ENCODE measurements around the gene PSMC5. TPM values are rescaled to one million over a fixed set of nuclear protein-coding genes. Genes with fewer than 3 reads are reported as not detected.
"Not testable (repeated sequence)": the region's sequence is repeated elsewhere in the genome, so short reads cannot be mapped to it uniquely, and the experiment has no call there.

PSMC5 gene
- total RNA-seq, 1 donor from 2014 or later: 83.7 TPM

DNA sequence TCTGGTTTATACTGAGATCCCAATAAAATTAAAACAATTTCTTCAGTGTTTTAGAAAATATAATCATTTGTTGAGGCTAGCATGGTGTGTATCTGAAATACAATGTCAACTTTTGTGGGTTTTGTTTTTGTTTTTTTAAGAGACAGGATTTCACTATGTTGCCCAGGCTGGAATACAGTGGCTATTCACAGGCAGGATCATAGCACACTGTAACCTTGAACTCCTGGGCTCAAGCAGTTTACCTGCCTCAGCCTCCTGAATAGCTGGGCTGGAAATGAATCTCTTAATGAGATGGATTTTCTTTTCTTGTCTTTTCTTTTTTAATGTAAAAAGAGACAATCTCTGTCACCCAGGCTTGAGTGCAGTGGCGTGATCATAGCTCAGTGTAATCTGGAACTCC is 41.1 kb upstream of the PSMC5 start:
- Histone ChIP-seq H3K9me3 (no peaks in the 10 kb centered on the region), H3K4me3 (no peak overlapping the region), H3K27ac (no peak overlapping the region), H3K36me3 (peaks cover 39 to 44% of the 10 kb centered on the region in 2 donors), H3K27me3 (no peaks in the 10 kb centered on the region), H3K4me1 (no peaks in the 10 kb centered on the region)
- no peak for DNase-seq (ENCODE audit: low spot score in 2 of 2)
- intact Hi-C loops (cut with DNase I): no loop called here
- TF ChIP-seq CTCF (IDR thresholded peaks at IDR 0.05): no peak

- Histone ChIP-seq H3K4me1 (no peaks in the 10 kb centered on the region), H3K27ac (no peak overlapping the region), H3K36me3 (peaks cover 45 to 52% of the 10 kb centered on the region in 2 donors), H3K4me3 (no peak overlapping the region), H3K27me3 (no peaks in the 10 kb centered on the region), H3K9me3 (no peaks in the 10 kb centered on the region)
- no peak for DNase-seq (ENCODE audit: low spot score in 2 of 2)
- intact Hi-C loops (cut with DNase I): no loop called here
- no peak for TF ChIP-seq CTCF (IDR thresholded peaks at IDR 0.05)
These were observed 40.1 kb upstream of the PSMC5 start for GRCh38 chr17:63786971-63787711.

DNA sequence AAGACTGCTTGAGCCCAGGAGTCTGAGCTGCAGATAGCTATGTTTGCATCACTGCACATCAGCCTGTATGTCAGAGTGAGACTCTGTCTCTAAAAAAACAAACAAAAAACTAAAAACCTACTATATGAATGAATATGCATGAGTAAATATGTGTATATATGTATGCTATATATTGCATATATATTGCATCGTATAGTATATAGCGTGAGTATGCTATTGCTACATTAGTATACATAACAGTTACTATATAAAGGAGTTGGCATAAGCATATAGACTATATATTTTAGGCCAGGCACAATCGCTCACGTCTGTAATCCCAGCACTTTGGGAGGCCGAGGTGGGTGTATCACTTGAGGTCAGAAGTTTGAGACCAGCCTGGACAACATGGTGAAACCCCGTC is 37.2 kb upstream of the PSMC5 start:
- no peak for TF ChIP-seq CTCF (IDR thresholded peaks at IDR 0.05)
- intact Hi-C loops (cut with DNase I): no loop called here
- H3K27me3 ChIP-seq: no peaks in the 10 kb centered on the region
- no peaks in the 10 kb centered on the region for H3K9me3 ChIP-seq
- H3K36me3 ChIP-seq: peaks cover 71 to 77% of the 10 kb centered on the region in 2 donors
- H3K27ac ChIP-seq: no peak overlapping the region
- no peak overlapping the region for H3K4me3 ChIP-seq
- no peak for DNase-seq (ENCODE audit: low spot score in 2 of 2)
- H3K4me1 ChIP-seq: no peaks in the 10 kb centered on the region

DNA sequence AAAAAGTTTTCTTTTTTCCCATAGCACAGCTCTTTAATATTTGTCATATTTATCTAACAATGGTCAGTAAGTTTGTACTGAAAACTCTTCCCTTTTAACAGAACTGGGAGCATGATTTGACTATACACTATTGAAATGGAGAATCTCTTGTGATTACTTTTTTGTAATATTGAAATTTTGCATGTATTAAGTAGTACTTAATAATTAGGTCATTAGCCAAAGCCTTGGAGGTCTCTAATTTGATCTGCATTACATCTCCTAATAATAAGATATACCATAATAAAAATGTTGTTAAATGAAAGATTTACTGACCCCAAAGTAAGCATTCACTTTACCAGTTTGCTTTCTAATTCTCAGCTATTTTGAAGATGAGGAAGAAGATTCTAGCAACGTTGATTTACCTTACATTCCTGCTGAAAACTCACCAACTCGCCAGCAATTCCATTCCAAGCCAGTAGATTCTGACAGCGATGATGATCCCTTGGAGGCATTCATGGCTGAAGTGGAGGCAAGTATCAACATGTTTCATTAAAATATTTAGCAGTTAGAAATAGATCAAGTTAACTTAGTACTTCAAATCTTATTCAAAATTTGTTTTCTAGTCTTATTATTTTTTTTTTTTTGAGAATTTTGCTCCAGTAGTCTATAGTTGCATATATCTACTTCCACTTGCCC is 35.0 kb upstream of the PSMC5 start:
- no peak for DNase-seq (ENCODE audit: low spot score in 2 of 2)
- TF ChIP-seq CTCF (IDR thresholded peaks at IDR 0.05): no peak
- intact Hi-C loops (cut with DNase I): no loop called here
- H3K36me3 ChIP-seq: peaks cover 86 to 94% of the 10 kb centered on the region in 2 donors
- H3K9me3 ChIP-seq: no peaks in the 10 kb centered on the region
- no peak overlapping the region for H3K27ac ChIP-seq
- H3K4me3 ChIP-seq: no peak overlapping the region
- H3K27me3 ChIP-seq: no peaks in the 10 kb centered on the region
- no peaks in the 10 kb centered on the region for H3K4me1 ChIP-seq

GRCh38 chr17:63796375-63796774 is 30.9 kb upstream of the PSMC5 start:
- H3K9me3 ChIP-seq; H3K27ac ChIP-seq; H3K4me1 ChIP-seq; H3K4me3 ChIP-seq; H3K27me3 ChIP-seq; intact Hi-C loops (cut with DNase I); DNase-seq (ENCODE audit: low spot score in 2 of 2): not testable (repeated sequence)
- H3K36me3 ChIP-seq: peaks cover 90 to 95% of the 10 kb centered on the region in 2 donors

DNA sequence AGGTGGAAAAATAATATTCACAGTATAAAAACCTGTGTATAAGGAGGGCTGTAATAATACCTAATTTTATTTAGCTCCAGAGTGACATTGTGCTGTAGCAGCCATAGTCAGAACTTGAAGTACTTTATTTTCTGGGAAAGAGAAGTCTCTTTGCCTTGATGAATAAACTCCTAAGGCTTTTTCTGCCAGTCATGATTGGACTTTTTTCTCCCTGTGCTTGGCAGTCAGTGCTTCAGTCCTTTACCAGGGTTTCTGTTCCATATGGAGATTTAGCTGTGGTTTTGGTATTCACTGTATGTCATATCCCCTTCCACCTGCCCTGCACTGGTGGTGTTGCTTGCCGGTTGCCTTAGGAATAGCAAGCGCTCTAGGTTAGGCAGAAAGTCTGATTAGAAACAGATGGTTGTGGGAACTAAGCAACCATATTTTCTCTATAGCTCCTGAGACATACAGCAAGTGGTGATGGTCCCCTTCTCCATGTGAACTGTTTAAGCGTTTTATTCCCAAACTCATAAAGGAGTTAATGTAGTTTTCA is 28.6 kb upstream of the PSMC5 start:
- no peak for TF ChIP-seq CTCF (IDR thresholded peaks at IDR 0.05)
- Histone ChIP-seq H3K9me3 (no peaks in the 10 kb centered on the region), H3K27me3 (no peaks in the 10 kb centered on the region), H3K27ac (no peak overlapping the region), H3K4me1 (no peaks in the 10 kb centered on the region), H3K36me3 (peaks cover 87 to 97% of the 10 kb centered on the region in 2 donors), H3K4me3 (no peak overlapping the region)
- no peak for DNase-seq (ENCODE audit: low spot score in 2 of 2)
- intact Hi-C loops (cut with DNase I): no loop called here

All from ascending aorta (tissue), 2 donors.